Pons (tissue), 1 donor: ENCODE measurements around the gene TACC2.

Experiments
- DNase-seq: peaks from one replicate; pipeline ENCODE4 v3.0.0-alpha.2; 2016; ENCODE audit warnings: low spot score

The TACC2 gene

GRCh38 chr10:122144199-122144598, 155.2 kb downstream of the TACC2 start:
- DNase-seq = no peak

- DNase-seq = no peak
These were observed 156.2 kb downstream of the TACC2 start for GRCh38 chr10:122145113-122145512.

GRCh38 chr10:122147663-122148062, 158.7 kb downstream of the TACC2 start:
- DNase-seq = no peak

- no peak for DNase-seq
These were observed 160.1 kb downstream of the TACC2 start for GRCh38 chr10:122148876-122149560.

- DNase-seq = no peak
These were observed 160.9 kb downstream of the TACC2 start for GRCh38 chr10:122149561-122150505.

- DNase-seq = no peak
These were observed 162.2 kb downstream of the TACC2 start for GRCh38 chr10:122151121-122151694.

- DNase-seq = peak; percentile 97
These were observed 163.6 kb downstream of the TACC2 start for GRCh38 chr10:122152544-122152943.

GRCh38 chr10:122154031-122154544, 165.1 kb downstream of the TACC2 start:
- DNase-seq = no peak

GRCh38 chr10:122154545-122155366, 165.8 kb downstream of the TACC2 start:
- DNase-seq = peak; percentile 43

GRCh38 chr10:122157451-122157850, 168.5 kb downstream of the TACC2 start:
- DNase-seq = no peak

- DNase-seq = no peak
These were observed 169.4 kb downstream of the TACC2 start for GRCh38 chr10:122158362-122158761.

GRCh38 chr10:122159141-122159970, 170.4 kb downstream of the TACC2 start:
- no peak for DNase-seq

GRCh38 chr10:122161795-122162194, 172.8 kb downstream of the TACC2 start:
- no peak for DNase-seq

GRCh38 chr10:122162671-122163173, 173.8 kb downstream of the TACC2 start:
- DNase-seq = no peak

- no peak for DNase-seq
These were observed 174.4 kb downstream of the TACC2 start for GRCh38 chr10:122163174-122164022.

- peak; percentile 50 for DNase-seq
These were observed 175.1 kb downstream of the TACC2 start for GRCh38 chr10:122164023-122164601.

- DNase-seq = no peak
These were observed 176.0 kb downstream of the TACC2 start for GRCh38 chr10:122164815-122165483.

- DNase-seq = no peak
These were observed 176.7 kb downstream of the TACC2 start for GRCh38 chr10:122165484-122166276.
